ENCODE results near the gene STAM2. TPM values are rescaled to one million over a fixed set of nuclear protein-coding genes. Genes with fewer than 3 reads are reported as not detected.

Gene STAM2
- total RNA-seq, result 49.1 and 57.9 TPM in 2 replicates

DNA sequence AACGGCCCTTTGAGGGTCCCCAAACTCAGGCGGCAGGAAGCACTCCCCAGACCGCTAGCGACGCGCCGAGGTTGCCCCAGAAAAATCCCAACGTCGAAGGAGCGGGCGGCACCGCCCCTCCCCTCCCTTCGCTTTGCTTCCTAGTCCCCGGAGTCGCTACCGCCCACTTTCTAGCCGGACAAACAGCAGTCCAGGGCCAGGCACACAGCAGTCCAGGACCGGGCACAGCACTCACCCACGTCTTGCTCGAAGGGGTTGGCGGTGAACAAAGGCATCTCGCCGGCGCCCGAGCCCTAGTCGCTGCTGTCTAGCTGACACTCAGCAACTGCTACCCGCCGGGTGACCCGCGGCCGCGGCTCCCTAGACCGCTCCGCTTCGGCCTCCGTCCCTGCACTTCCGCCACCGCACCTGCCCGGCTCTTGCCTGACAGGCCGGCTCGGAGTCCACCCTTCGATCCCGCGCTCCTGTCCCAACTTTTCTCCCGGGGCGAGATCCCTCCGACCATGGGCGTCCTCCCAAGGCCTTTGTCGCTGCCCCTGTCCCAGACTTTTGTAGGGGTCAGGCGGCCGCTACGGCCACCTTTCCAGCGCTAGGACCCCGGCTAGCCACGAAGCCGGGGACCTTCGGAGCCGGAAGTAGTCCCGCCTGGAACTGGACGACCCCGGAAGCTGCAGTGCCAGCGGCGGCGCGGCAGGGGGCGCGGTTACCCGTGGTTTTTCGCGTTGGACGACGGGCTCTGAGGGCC, at the start of gene STAM2:
TSS of gene STAM2 (minus strand) at position 396 of the 745 bp plus-strand sequence. CDS start at position 275, 121 bp downstream.

DNA sequence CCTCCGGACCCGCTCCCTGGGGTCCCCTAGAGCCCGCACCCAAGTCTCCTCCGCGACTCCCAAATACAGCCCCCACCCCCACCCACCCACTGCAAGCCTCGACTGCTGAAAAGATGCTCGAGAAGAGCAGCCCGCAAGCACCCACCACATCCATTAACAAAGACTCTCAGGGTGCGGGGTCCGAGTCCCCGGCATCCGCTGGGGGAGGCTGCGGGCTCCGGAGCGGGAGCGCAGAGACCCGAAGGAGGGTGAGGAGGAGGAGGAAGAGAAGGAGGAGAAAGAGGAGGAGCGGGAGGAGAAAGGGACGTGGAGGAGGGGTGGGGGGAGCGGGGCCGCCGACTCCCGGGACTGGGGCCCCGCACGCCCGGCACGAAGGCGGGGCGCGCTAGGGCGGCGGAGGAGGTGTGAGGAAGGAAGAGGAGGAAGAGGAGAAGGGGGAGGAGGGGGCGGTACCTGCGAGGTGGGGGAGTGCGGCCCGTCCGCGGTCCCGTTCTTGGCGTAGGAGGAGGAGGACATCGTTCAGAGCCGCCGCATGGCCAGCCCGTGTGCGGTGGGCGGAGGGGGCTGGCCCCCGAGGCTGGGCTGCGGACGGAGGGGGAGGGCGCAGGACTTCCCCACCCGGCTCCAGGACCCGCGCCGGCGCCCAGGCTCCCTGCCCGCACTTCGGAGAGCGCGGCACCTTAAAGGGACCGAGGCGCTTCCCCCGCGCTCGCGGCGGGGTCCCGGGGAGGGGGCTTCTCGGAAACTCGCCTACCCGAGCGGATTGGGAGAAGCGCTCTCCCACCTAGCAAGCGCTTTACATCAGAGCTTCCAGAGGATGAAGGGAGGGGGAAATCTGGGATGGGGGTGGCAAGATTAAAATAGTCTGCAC, 76.8 kb downstream of the STAM2 start, which contains the start of gene CACNB4:
TSS of gene CACNB4 (minus strand) at position 549 of the 871 bp plus-strand sequence.

Other genes starting within 250 kb of the STAM2 start
- gene CACNB4, start 76.7 kb downstream of the STAM2 start, total RNA-seq, result 0.33 and 0.87 TPM in 2 replicates
- gene FMNL2, start 159.4 kb upstream of the STAM2 start, total RNA-seq, result 35.4 and 37.9 TPM in 2 replicates

Measured in uterine smooth muscle cell (primary cell).